ENCODE measurements around the gene RAB17.
"Not testable (repeated sequence)": the region's sequence is repeated elsewhere in the genome, so short reads cannot be mapped to it uniquely, and the experiment has no call there.

Gene RAB17

GRCh38 chr2:237597196-237598145 is 6.9 kb upstream of the RAB17 start:
- no peaks in the 10 kb centered on the region for H3K79me2 ChIP-seq
- no peaks in the 10 kb centered on the region for H3K36me3 ChIP-seq (ENCODE audit: control insufficient read depth, insufficient read depth, low read length)
- H2AFZ ChIP-seq, result no peak overlapping the region
- H3K4me3 ChIP-seq (ENCODE audit: low read depth, low read length), result no peak overlapping the region
- no peaks in the 10 kb centered on the region for H3K9me3 ChIP-seq (ENCODE audit: control insufficient read depth, low read length)
- no peak overlapping the region for H3K9ac ChIP-seq
- H3K27ac ChIP-seq, result no peak overlapping the region
- no peaks in the 10 kb centered on the region for H3K27me3 ChIP-seq (ENCODE audit: control insufficient read depth, insufficient read depth, low read length)
- H3K4me1 ChIP-seq, result peaks cover 28% of the 10 kb centered on the region
- TF ChIP-seq, protein P1, sequence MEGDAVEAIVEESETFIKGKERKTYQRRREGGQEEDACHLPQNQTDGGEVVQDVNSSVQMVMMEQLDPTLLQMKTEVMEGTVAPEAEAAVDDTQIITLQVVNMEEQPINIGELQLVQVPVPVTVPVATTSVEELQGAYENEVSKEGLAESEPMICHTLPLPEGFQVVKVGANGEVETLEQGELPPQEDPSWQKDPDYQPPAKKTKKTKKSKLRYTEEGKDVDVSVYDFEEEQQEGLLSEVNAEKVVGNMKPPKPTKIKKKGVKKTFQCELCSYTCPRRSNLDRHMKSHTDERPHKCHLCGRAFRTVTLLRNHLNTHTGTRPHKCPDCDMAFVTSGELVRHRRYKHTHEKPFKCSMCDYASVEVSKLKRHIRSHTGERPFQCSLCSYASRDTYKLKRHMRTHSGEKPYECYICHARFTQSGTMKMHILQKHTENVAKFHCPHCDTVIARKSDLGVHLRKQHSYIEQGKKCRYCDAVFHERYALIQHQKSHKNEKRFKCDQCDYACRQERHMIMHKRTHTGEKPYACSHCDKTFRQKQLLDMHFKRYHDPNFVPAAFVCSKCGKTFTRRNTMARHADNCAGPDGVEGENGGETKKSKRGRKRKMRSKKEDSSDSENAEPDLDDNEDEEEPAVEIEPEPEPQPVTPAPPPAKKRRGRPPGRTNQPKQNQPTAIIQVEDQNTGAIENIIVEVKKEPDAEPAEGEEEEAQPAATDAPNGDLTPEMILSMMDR (IDR thresholded peaks at IDR 0.05), result no peak
- no peak overlapping the region for H3K4me2 ChIP-seq (ENCODE audit: low read length)

- Histone ChIP-seq H3K4me1 (peaks cover 30% of the 10 kb centered on the region), H3K9ac (no peak overlapping the region), H3K4me3 (ENCODE audit: low read depth, low read length) (no peak overlapping the region), H3K27me3 (ENCODE audit: control insufficient read depth, insufficient read depth, low read length) (no peaks in the 10 kb centered on the region), H3K9me3 (ENCODE audit: control insufficient read depth, low read length) (no peaks in the 10 kb centered on the region), H3K36me3 (ENCODE audit: control insufficient read depth, insufficient read depth, low read length) (no peaks in the 10 kb centered on the region), H2AFZ (no peak overlapping the region), H3K27ac (no peak overlapping the region), H3K4me2 (ENCODE audit: low read length) (no peak overlapping the region), H3K79me2 (no peaks in the 10 kb centered on the region)
- TF ChIP-seq, protein P1 (IDR thresholded peaks at IDR 0.05), result no peak
Observed at GRCh38 chr2:237596520-237597195, 6.1 kb upstream of the RAB17 start.

GRCh38 chr2:237595829-237596519 is 5.4 kb upstream of the RAB17 start:
- H3K4me2 ChIP-seq (ENCODE audit: low read length); H2AFZ ChIP-seq; H3K79me2 ChIP-seq; H3K4me3 ChIP-seq (ENCODE audit: low read depth, low read length); H3K36me3 ChIP-seq (ENCODE audit: control insufficient read depth, insufficient read depth, low read length); H3K27me3 ChIP-seq (ENCODE audit: control insufficient read depth, insufficient read depth, low read length); H3K9ac ChIP-seq; H3K9me3 ChIP-seq (ENCODE audit: control insufficient read depth, low read length): not testable (repeated sequence)
- H3K27ac ChIP-seq, result peak overlapping the region; percentile 76
- peaks cover 37% of the 10 kb centered on the region for H3K4me1 ChIP-seq

- Histone ChIP-seq H2AFZ (peak overlapping the region; percentile 82), H3K9me3 (ENCODE audit: control insufficient read depth, low read length) (no peaks in the 10 kb centered on the region), H3K36me3 (ENCODE audit: control insufficient read depth, insufficient read depth, low read length) (no peaks in the 10 kb centered on the region), H3K27ac (peak overlapping the region; percentile 76), H3K4me3 (ENCODE audit: low read depth, low read length) (no peak overlapping the region), H3K9ac (no peak overlapping the region), H3K4me2 (ENCODE audit: low read length) (peak overlapping the region; percentile 57), H3K27me3 (ENCODE audit: control insufficient read depth, insufficient read depth, low read length) (no peaks in the 10 kb centered on the region), H3K4me1 (peaks cover 28% of the 10 kb centered on the region), H3K79me2 (no peaks in the 10 kb centered on the region)
- TF ChIP-seq, protein P1 (IDR thresholded peaks at IDR 0.05), result no peak
Observed at GRCh38 chr2:237594514-237594871, 4.0 kb upstream of the RAB17 start.

Measured in parathyroid adenoma (tissue), 2 donors.